HCT116 (cell line): ENCODE results near the gene ZGPAT. TPM values are rescaled to one million over a fixed set of nuclear protein-coding genes. Genes with fewer than 3 reads are reported as not detected.

ENCODE experiments used
- ATAC-seq: fragments of 200-7000 bp; cut with Tn5 transposase; 2 replicates; pipeline ENCODE4 v1.9.1; 2020; ENCODE audit warnings: mild to moderate bottlenecking, moderate library complexity
- BruUV-seq: library from RNA; stranded (reverse); fragments of 400-500 nt; replicated peaks from 2 replicates; lab custom pipeline; 2021; lab: Mats Ljungman, UMichigan
- CTCF ChIA-PET: fragments of 300-600 bp; sonication (Branson Sonifier 250); formaldehyde crosslinking; loops from one replicate; lab custom pipeline; 2021; ENCODE audit warnings: antibody characterized with exemption; lab: Charles Lee
- POLR2A ChIA-PET: fragments of 300-600, 350-600 bp; sonication (Branson Sonifier 250); formaldehyde crosslinking; loops from one replicate; lab custom pipeline; 2021; ENCODE audit warnings: antibody characterized with exemption; lab: Charles Lee
- RAD21 ChIA-PET, 2 experiments: fragments of 300-600 bp; sonication (Branson Sonifier 250); formaldehyde crosslinking; loops; one replicate each; lab custom pipeline; 2023; ENCODE audit warnings: low total read pairs in 2 of 2; ENCODE audit not compliant: uncharacterized antibody in 2 of 2, unreplicated experiment in 2 of 2, low non-redundant PET in 1 of 2; lab: Charles Lee
- DNase-seq: peaks from one replicate; pipeline ENCODE4 v3.0.0-alpha.2; 2010; ENCODE audit warnings: low read depth, low spot score
- H2AFZ ChIP-seq: fragments of 200-600 bp; shearing (Covaris generic), sonication (generic); 2 replicates; pipeline ENCODE4 v1.6.1; 2017; ENCODE audit warnings: low read depth, mixed run types, mixed read lengths, antibody characterized with exemption, low read length; ENCODE audit not compliant: poor library complexity, severe bottlenecking
- H3K27ac ChIP-seq: 2 replicates; pipeline ENCODE4 v1.5.1; 2012; ENCODE audit warnings: low read depth, low read length
- H3K27me3 ChIP-seq: fragments of 200-600 bp; sonication (generic); 2 replicates; pipeline ENCODE4 v1.6.1; 2016; ENCODE audit warnings: mixed run types, low read length, mixed read lengths; ENCODE audit not compliant: insufficient read depth
- H3K36me3 ChIP-seq, 2 experiments: fragments of 200-500 bp in 1 of 2; fragments of 200-600 bp in 1 of 2; sonication (Bioruptor generic) in 1 of 2; sonication (generic) in 1 of 2; 2 replicates each; pipeline versions ENCODE4 v1.5.1 to v1.6.1; 2014 to 2016; ENCODE audit warnings: low read length in 2 of 2, inconsistent platforms in 1 of 2, mixed read lengths in 1 of 2, mixed run types in 1 of 2; ENCODE audit not compliant: insufficient read depth in 2 of 2, control insufficient read depth in 1 of 2
- H3K4me1 ChIP-seq, 2 experiments: fragments of 200-600 bp in 1 of 2; sonication (generic) in 1 of 2; 2 replicates each; pipeline versions ENCODE4 v1.5.1 to v1.6.1; 2012 to 2017; ENCODE audit warnings: low read length in 2 of 2, inconsistent platforms in 1 of 2, mild to moderate bottlenecking in 1 of 2, mixed read lengths in 1 of 2, mixed run types in 1 of 2, moderate library complexity in 1 of 2; ENCODE audit not compliant: insufficient read depth in 2 of 2, control insufficient read depth in 1 of 2
- H3K4me2 ChIP-seq: fragments of 200-600 bp; sonication (generic); 2 replicates; pipeline ENCODE4 v1.6.1; 2017; ENCODE audit warnings: mixed run types, low read length, mixed read lengths
- H3K4me3 ChIP-seq, 2 experiments: fragments of 200-600 bp in 1 of 2; sonication (generic) in 1 of 2; replicated peaks in 1 of 2; 2 replicates each; pipeline ENCODE4 v1.5.1; 2011 to 2016; ENCODE audit warnings: low read length in 2 of 2, control low read depth in 1 of 2, low read depth in 1 of 2, mild to moderate bottlenecking in 1 of 2, mixed read lengths in 1 of 2, mixed run types in 1 of 2
- H3K79me2 ChIP-seq: fragments of 200-600 bp; sonication (generic); 2 replicates; pipeline ENCODE4 v1.6.1; 2017; ENCODE audit warnings: mild to moderate bottlenecking, mixed run types, low read length, moderate library complexity, mixed read lengths; ENCODE audit not compliant: insufficient read depth
- H3K9ac ChIP-seq: fragments of 200-600 bp; sonication (generic); 2 replicates; pipeline ENCODE4 v1.6.1; 2016; ENCODE audit warnings: low read length, mixed read lengths
- H3K9me2 ChIP-seq: fragments of 200-600 bp; sonication (generic), shearing (Covaris generic); 2 replicates; pipeline ENCODE4 v1.6.1; 2017; ENCODE audit warnings: mixed run types, mild to moderate bottlenecking, moderate library complexity; ENCODE audit not compliant: insufficient read depth
- H3K9me3 ChIP-seq, 2 experiments: fragments of 200-500 bp in 1 of 2; fragments of 200-600 bp in 1 of 2; sonication (Bioruptor generic) in 1 of 2; sonication (generic) in 1 of 2; 2 replicates each; pipeline ENCODE4 v1.6.1; 2014 to 2017; ENCODE audit warnings: low read length in 2 of 2, mixed read lengths in 2 of 2, inconsistent platforms in 1 of 2, low read depth in 1 of 2, mild to moderate bottlenecking in 1 of 2, mixed run types in 1 of 2, moderate library complexity in 1 of 2; ENCODE audit not compliant: control insufficient read depth in 1 of 2, insufficient read depth in 1 of 2
- H4K20me1 ChIP-seq: fragments of 200-600 bp; sonication (generic), shearing (Covaris generic); 2 replicates; pipeline ENCODE4 v1.6.1; 2017; ENCODE audit warnings: mixed run types, mild to moderate bottlenecking, moderate library complexity; ENCODE audit not compliant: insufficient read depth
- CEBPB ChIP-seq: IDR thresholded peaks from 2 replicates; pipeline ENCODE4 v1.6.1; 2012; ENCODE audit warnings: low read depth
- ELF1 ChIP-seq: IDR thresholded peaks from 2 replicates; pipeline ENCODE4 v1.6.1; 2012; ENCODE audit warnings: low read depth, borderline replicate concordance
- EZH2 ChIP-seq: fragments of 200-600 bp; sonication (generic); IDR thresholded peaks from 2 replicates; pipeline ENCODE4 v1.6.1; 2017; ENCODE audit warnings: antibody characterized with exemption, mixed run types
- EZH2phosphoT487 ChIP-seq: fragments of 200-600 bp; IDR thresholded peaks from 2 replicates; pipeline ENCODE4 v1.6.1; 2018; ENCODE audit warnings: antibody characterized with exemption, borderline replicate concordance
- FOSL1 ChIP-seq: IDR thresholded peaks from 2 replicates; pipeline ENCODE4 v1.6.1; 2012; ENCODE audit warnings: low read depth
- JUND ChIP-seq: IDR thresholded peaks from 2 replicates; pipeline ENCODE4 v1.6.1; 2012
- POLR2A ChIP-seq: IDR thresholded peaks from 2 replicates; pipeline ENCODE4 v1.7.0; 2011; ENCODE audit warnings: borderline replicate concordance; ENCODE audit not compliant: insufficient read depth, insufficient read length; ENCODE audit errors: extremely low read depth
- RAD21 ChIP-seq: IDR thresholded peaks from 2 replicates; pipeline ENCODE4 v1.6.1; 2012; ENCODE audit warnings: low read depth, mild to moderate bottlenecking
- SIN3A ChIP-seq: IDR thresholded peaks from 2 replicates; pipeline ENCODE4 v1.6.1; 2012; ENCODE audit warnings: low read depth
- YY1 ChIP-seq: IDR thresholded peaks from 2 replicates; pipeline ENCODE4 v1.6.1; 2011; ENCODE audit warnings: low read length, low read depth, moderate library complexity, mild to moderate bottlenecking; ENCODE audit not compliant: insufficient replicate concordance; ENCODE audit errors: extremely low read depth
- ZBTB33 ChIP-seq: IDR thresholded peaks from 2 replicates; pipeline ENCODE4 v1.6.1; 2011; ENCODE audit warnings: mild to moderate bottlenecking, low read length, moderate library complexity; ENCODE audit not compliant: insufficient replicate concordance; ENCODE audit errors: extremely low read depth
- ZFX ChIP-seq: fragments of 450-650 bp; IDR thresholded peaks from 2 replicates; pipeline ENCODE4 v1.6.1; 2017
- ZNF274 ChIP-seq: fragments of 200-500 bp; sonication (Bioruptor generic); IDR thresholded peaks from 2 replicates; pipeline ENCODE4 v1.6.1; 2014; ENCODE audit warnings: mild to moderate bottlenecking, low read depth, low read length, inconsistent platforms
- intact Hi-C: fragments of 100-400 bp; cut with micrococcal nuclease; formaldehyde crosslinking; loops from 2 replicates; pipeline ENCODE4 v1.10.0; 2022
- total RNA-seq: library from RNA; stranded (reverse); gene quantifications from one replicate; pipeline ENCODE4 v1.2.1, GENCODE V29; 2021; ENCODE audit not compliant: unreplicated experiment
- TF ChIP-seq, protein P1 (sequence below): IDR thresholded peaks from 2 replicates; pipeline ENCODE4 v1.6.1; 2012; ENCODE audit warnings: low read depth
- TF ChIP-seq, protein P2 (sequence below), 3 experiments: fragments of 200-600 bp in 1 of 3; sonication (generic) in 1 of 3; IDR thresholded peaks in 2 of 3; conservative IDR thresholded peaks in 1 of 3; 2 replicates each; pipeline ENCODE4 v1.5.1; 2012 to 2017; ENCODE audit warnings: low read depth in 2 of 3, low read length in 2 of 3, antibody characterized with exemption in 1 of 3, borderline replicate concordance in 1 of 3, control low read depth in 1 of 3, mild to moderate bottlenecking in 1 of 3, mixed read lengths in 1 of 3, mixed run types in 1 of 3, moderate library complexity in 1 of 3; ENCODE audit not compliant: insufficient read depth in 1 of 3

The ZGPAT gene
- total RNA-seq, 1 experiment from 2014 or later, result 30.6 TPM

GRCh38 chr20:63734946-63735858, 27.4 kb downstream of the ZGPAT start:
- CTCF ChIA-PET, result interaction anchor here (0.6 to 1.6 kb wide), 2 partner anchors 12 to 197 kb away, joined by 3 read pairs; no protein-coding TSS in a partner anchor
- H3K36me3 ChIP-seq, result peaks cover 0 to 9% of the 10 kb centered on the region in 2 experiments; a peak in 2 of 4 replicates
- no peaks in the 10 kb centered on the region for H3K27me3 ChIP-seq
- no peaks in the 10 kb centered on the region for H3K9me3 ChIP-seq
- RAD21 ChIA-PET, result no interaction called here
- TSS peak; percentile 37 for BruUV-seq
- no peaks in the 10 kb centered on the region for H4K20me1 ChIP-seq
- POLR2A ChIA-PET, result no interaction called here
- DNase-seq (no peak), ATAC-seq (no peak)
- H3K27ac ChIP-seq, result peak overlapping the region; percentile 84; the same call in 1 of the 2 replicates
- H3K9me2 ChIP-seq, result no peaks in the 10 kb centered on the region
- no peak overlapping the region for H3K9ac ChIP-seq
- TF ChIP-seq, protein P1, sequence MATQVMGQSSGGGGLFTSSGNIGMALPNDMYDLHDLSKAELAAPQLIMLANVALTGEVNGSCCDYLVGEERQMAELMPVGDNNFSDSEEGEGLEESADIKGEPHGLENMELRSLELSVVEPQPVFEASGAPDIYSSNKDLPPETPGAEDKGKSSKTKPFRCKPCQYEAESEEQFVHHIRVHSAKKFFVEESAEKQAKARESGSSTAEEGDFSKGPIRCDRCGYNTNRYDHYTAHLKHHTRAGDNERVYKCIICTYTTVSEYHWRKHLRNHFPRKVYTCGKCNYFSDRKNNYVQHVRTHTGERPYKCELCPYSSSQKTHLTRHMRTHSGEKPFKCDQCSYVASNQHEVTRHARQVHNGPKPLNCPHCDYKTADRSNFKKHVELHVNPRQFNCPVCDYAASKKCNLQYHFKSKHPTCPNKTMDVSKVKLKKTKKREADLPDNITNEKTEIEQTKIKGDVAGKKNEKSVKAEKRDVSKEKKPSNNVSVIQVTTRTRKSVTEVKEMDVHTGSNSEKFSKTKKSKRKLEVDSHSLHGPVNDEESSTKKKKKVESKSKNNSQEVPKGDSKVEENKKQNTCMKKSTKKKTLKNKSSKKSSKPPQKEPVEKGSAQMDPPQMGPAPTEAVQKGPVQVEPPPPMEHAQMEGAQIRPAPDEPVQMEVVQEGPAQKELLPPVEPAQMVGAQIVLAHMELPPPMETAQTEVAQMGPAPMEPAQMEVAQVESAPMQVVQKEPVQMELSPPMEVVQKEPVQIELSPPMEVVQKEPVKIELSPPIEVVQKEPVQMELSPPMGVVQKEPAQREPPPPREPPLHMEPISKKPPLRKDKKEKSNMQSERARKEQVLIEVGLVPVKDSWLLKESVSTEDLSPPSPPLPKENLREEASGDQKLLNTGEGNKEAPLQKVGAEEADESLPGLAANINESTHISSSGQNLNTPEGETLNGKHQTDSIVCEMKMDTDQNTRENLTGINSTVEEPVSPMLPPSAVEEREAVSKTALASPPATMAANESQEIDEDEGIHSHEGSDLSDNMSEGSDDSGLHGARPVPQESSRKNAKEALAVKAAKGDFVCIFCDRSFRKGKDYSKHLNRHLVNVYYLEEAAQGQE, result no peak
- TF ChIP-seq, protein P2, sequence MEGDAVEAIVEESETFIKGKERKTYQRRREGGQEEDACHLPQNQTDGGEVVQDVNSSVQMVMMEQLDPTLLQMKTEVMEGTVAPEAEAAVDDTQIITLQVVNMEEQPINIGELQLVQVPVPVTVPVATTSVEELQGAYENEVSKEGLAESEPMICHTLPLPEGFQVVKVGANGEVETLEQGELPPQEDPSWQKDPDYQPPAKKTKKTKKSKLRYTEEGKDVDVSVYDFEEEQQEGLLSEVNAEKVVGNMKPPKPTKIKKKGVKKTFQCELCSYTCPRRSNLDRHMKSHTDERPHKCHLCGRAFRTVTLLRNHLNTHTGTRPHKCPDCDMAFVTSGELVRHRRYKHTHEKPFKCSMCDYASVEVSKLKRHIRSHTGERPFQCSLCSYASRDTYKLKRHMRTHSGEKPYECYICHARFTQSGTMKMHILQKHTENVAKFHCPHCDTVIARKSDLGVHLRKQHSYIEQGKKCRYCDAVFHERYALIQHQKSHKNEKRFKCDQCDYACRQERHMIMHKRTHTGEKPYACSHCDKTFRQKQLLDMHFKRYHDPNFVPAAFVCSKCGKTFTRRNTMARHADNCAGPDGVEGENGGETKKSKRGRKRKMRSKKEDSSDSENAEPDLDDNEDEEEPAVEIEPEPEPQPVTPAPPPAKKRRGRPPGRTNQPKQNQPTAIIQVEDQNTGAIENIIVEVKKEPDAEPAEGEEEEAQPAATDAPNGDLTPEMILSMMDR (IDR thresholded peaks at IDR 0.05 in 2 of 3, conservative IDR thresholded peaks at IDR 0.05 in 1 of 3; ENCODE audit: borderline replicate concordance in 1 of 3, insufficient read depth in 1 of 3, low read depth in 2 of 3, low read length in 2 of 3), result no peak
- TF ChIP-seq JUND, result no peak
- TF ChIP-seq ELF1, result no peak
- TF ChIP-seq FOSL1, result no peak
- TF ChIP-seq ZBTB33, result no peak
- no peak for TF ChIP-seq RAD21
- no peak for TF ChIP-seq ZFX
- TF ChIP-seq EZH2phosphoT487, result no peak
- no peak for TF ChIP-seq EZH2
- no peak for TF ChIP-seq YY1
- TF ChIP-seq ZNF274, result no peak
- TF ChIP-seq SIN3A, result no peak
- no peak for TF ChIP-seq POLR2A
- TF ChIP-seq CEBPB, result no peak
- H2AFZ ChIP-seq, result no peak overlapping the region
- peaks cover 35% of the 10 kb centered on the region; the same call in 1 of the 2 replicates for H3K79me2 ChIP-seq
- no peak overlapping the region for H3K4me2 ChIP-seq
- peaks cover 13 to 37% of the 10 kb centered on the region in 2 experiments; a peak in 3 of 4 replicates for H3K4me1 ChIP-seq
- intact Hi-C loops, result loop anchor here (10.0 kb wide), 1 partner anchor 130 kb away; the partner anchor contains the start of genes ABHD16B and TPD52L2
- no peak overlapping the region for H3K4me3 ChIP-seq
